GM23338 (cell line): ENCODE data around the gene TCF20. TPM values are rescaled to one million over a fixed set of nuclear protein-coding genes. Genes with fewer than 3 reads are reported as not detected.

Experiments used
- ATAC-seq: fragments of 200-7000 bp; cut with Tn5 transposase; 3 replicates; pipeline ENCODE4 v1.9.1; 2020
- DNase-seq: peaks from one replicate; pipeline ENCODE4 v3.0.0-alpha.2; 2015; ENCODE audit warnings: low spot score
- H2AFZ ChIP-seq: fragments of 200-600 bp; sonication (generic); 2 replicates; pipeline ENCODE4 v1.8.0; 2016; ENCODE audit warnings: antibody characterized with exemption, mild to moderate bottlenecking, moderate library complexity
- H3F3A ChIP-seq: fragments of 200-600 bp; sonication (generic); replicated peaks from 2 replicates; pipeline ENCODE4 v1.8.0; 2017; ENCODE audit warnings: antibody characterized with exemption, mixed run types, low read depth
- H3K27ac ChIP-seq: fragments of 200-600 bp; sonication (generic); 2 replicates; pipeline ENCODE4 v1.6.1; 2016; ENCODE audit warnings: low read depth
- H3K27me3 ChIP-seq: fragments of 200-600 bp; sonication (generic); 2 replicates; pipeline ENCODE4 v1.8.0; 2016; ENCODE audit warnings: mild to moderate bottlenecking, mixed run types, moderate library complexity; ENCODE audit not compliant: insufficient read depth
- H3K36me3 ChIP-seq: fragments of 200-600 bp; sonication (generic); 2 replicates; pipeline ENCODE4 v1.8.0; 2016; ENCODE audit warnings: mild to moderate bottlenecking; ENCODE audit not compliant: insufficient read depth
- H3K4me1 ChIP-seq: fragments of 200-600 bp; sonication (generic); 2 replicates; pipeline ENCODE4 v1.8.0; 2016; ENCODE audit warnings: mild to moderate bottlenecking, moderate library complexity; ENCODE audit not compliant: insufficient read depth
- H3K4me2 ChIP-seq: fragments of 200-600 bp; sonication (generic); 2 replicates; pipeline ENCODE4 v1.7.1; 2017; ENCODE audit warnings: mixed run types
- H3K4me3 ChIP-seq: fragments of 200-600 bp; sonication (generic); 2 replicates; pipeline ENCODE4 v1.6.1; 2016; ENCODE audit warnings: mixed run types
- H3K79me2 ChIP-seq: fragments of 200-600 bp; sonication (generic); replicated peaks from 2 replicates; pipeline ENCODE4 v1.8.0; 2017; ENCODE audit warnings: mild to moderate bottlenecking; ENCODE audit not compliant: insufficient read depth
- H3K9me2 ChIP-seq: fragments of 200-600 bp; sonication (generic); 2 replicates; pipeline ENCODE4 v1.8.0; 2017; ENCODE audit not compliant: insufficient read depth
- H4K20me1 ChIP-seq: fragments of 200-600 bp; sonication (generic); replicated peaks from 2 replicates; pipeline ENCODE4 v1.8.0; 2017; ENCODE audit warnings: mild to moderate bottlenecking; ENCODE audit not compliant: insufficient read depth
- H3K27ac Mint-ChIP-seq: 2 replicates; pipeline ENCODE4 v1.8.0; 2020; ENCODE audit warnings: inconsistent platforms, mild to moderate bottlenecking, moderate library complexity, mixed read lengths
- H3K27me3 Mint-ChIP-seq: 3 replicates; pipeline ENCODE4 v1.8.0; 2022; ENCODE audit warnings: low read depth, mild to moderate bottlenecking, moderate library complexity, mixed read lengths, inconsistent platforms; ENCODE audit not compliant: insufficient read depth, poor library complexity
- H3K36me3 Mint-ChIP-seq: 3 replicates; pipeline ENCODE4 v1.8.0; 2021; ENCODE audit warnings: low read depth, mild to moderate bottlenecking, inconsistent platforms, moderate library complexity, mixed read lengths
- H3K4me1 Mint-ChIP-seq: 3 replicates; pipeline ENCODE4 v1.8.0; 2020; ENCODE audit warnings: mild to moderate bottlenecking, inconsistent platforms, mixed read lengths
- H3K4me3 Mint-ChIP-seq: 3 replicates; pipeline ENCODE4 v1.8.0; 2021; ENCODE audit warnings: moderate library complexity, mild to moderate bottlenecking, inconsistent platforms, mixed read lengths
- H3K9me3 Mint-ChIP-seq: 3 replicates; pipeline ENCODE4 v1.8.0; 2020; ENCODE audit warnings: moderate library complexity, mild to moderate bottlenecking, inconsistent platforms, mixed read lengths
- CREB1 ChIP-seq: fragments of 250-450 bp; sonication (Bioruptor Pico); IDR thresholded peaks from 2 replicates; pipeline ENCODE4 v1.5.0; 2020; ENCODE audit warnings: low read depth, mild to moderate bottlenecking, moderate library complexity
- CTCF ChIP-seq, 2 experiments: fragments of 200-600 bp in 1 of 2; sonication (generic) in 1 of 2; conservative IDR thresholded peaks; 2 replicates each; pipeline versions ENCODE4 v1.5.1 to v1.6.1; 2016 to 2017; ENCODE audit warnings: antibody characterized with exemption in 2 of 2, low read depth in 2 of 2, mild to moderate bottlenecking in 2 of 2, moderate library complexity in 1 of 2
- EZH2 ChIP-seq: fragments of 200-600 bp; sonication (generic); IDR thresholded peaks from one replicate; pipeline ENCODE4 v1.8.0; 2017; ENCODE audit warnings: antibody characterized with exemption, mild to moderate bottlenecking, low read depth; ENCODE audit not compliant: unreplicated experiment
- EZH2phosphoT487 ChIP-seq: fragments of 200-600 bp; sonication (generic); IDR thresholded peaks from one replicate; pipeline ENCODE4 v1.8.1; 2018; ENCODE audit warnings: antibody characterized with exemption; ENCODE audit not compliant: unreplicated experiment
- JUNB ChIP-seq: IDR thresholded peaks from one replicate; pipeline ENCODE4 v1.6.1; 2016; ENCODE audit warnings: antibody characterized with exemption; ENCODE audit not compliant: unreplicated experiment
- NANOG ChIP-seq: IDR thresholded peaks from 2 replicates; pipeline ENCODE4 v1.6.1; 2016; ENCODE audit warnings: antibody characterized with exemption, borderline replicate concordance
- POLR2AphosphoS5 ChIP-seq: IDR thresholded peaks from 2 replicates; pipeline ENCODE4 v1.6.1; 2016; ENCODE audit warnings: antibody characterized with exemption, low read depth
- REST ChIP-seq: IDR thresholded peaks from one replicate; pipeline ENCODE4 v1.6.1; 2018; ENCODE audit warnings: antibody characterized with exemption; ENCODE audit not compliant: unreplicated experiment
- STAT1 ChIP-seq: IDR thresholded peaks from one replicate; pipeline ENCODE4 v1.6.1; 2016; ENCODE audit warnings: antibody characterized with exemption; ENCODE audit not compliant: unreplicated experiment
- ZNF114 ChIP-seq: fragments of 250-450 bp; sonication (Bioruptor Pico); IDR thresholded peaks from 2 replicates; pipeline ENCODE4 v1.5.0; 2020; ENCODE audit warnings: mild to moderate bottlenecking, moderate library complexity
- ZNF331 ChIP-seq: fragments of 250-450 bp; sonication (Bioruptor Pico); IDR thresholded peaks from 2 replicates; pipeline ENCODE4 v1.5.0; 2020; ENCODE audit warnings: low read depth, mild to moderate bottlenecking, moderate library complexity
- polyA plus RNA-seq: library from polyadenylated mRNA; unstranded; fragments of >200 nt; fragmentation: Nextera tagmentation; extraction: Ambion mirVana; gene quantifications from 2 replicates; pipeline ENCODE4 v1.2.1, GENCODE V29; 2016
- total RNA-seq: library from RNA; depleted of rRNA; stranded (reverse); fragments of >200 nt; shearing (Covaris generic); gene quantifications from 2 replicates; pipeline ENCODE4 v1.2.3, GENCODE V29; 2014
- TF ChIP-seq, protein P1 (sequence below): IDR thresholded peaks from 2 replicates; pipeline ENCODE4 v1.6.1; 2016; ENCODE audit warnings: antibody characterized with exemption

TCF20 gene
- total and polyA plus RNA-seq, 2 experiments from 2014 or later: 6.4 to 68.7 TPM

- Mint-ChIP-seq H3K27me3 (peaks cover 23% of the 10 kb centered on the region), H3K4me3 (peak overlapping the region; percentile 85), H3K36me3 (no peaks in the 10 kb centered on the region; the same call in 2 of the 3 replicates), H3K9me3 (no peaks in the 10 kb centered on the region; the same call in 1 of the 3 replicates), H3K27ac (peak overlapping the region; percentile 39), H3K4me1 (peaks cover 35% of the 10 kb centered on the region)
- no peak for TF ChIP-seq NANOG
- TF ChIP-seq POLR2AphosphoS5: peak; percentile 47; the same call in 1 of the 2 replicates
- TF ChIP-seq CTCF (conservative IDR thresholded peaks at IDR 0.05; ENCODE audit: low read depth in 2 of 2): 0 out of 4 replicates have a peak, but pooled peaks of 1 of the 2 experiments have one; percentile 8
- H3F3A ChIP-seq: 0 out of 2 replicates have a peak, but pooled peaks cover 14% of the 10 kb centered on the region
- H3K36me3 ChIP-seq: no peaks in the 10 kb centered on the region
- H3K27me3 ChIP-seq: peaks cover 6% of the 10 kb centered on the region; the same call in 1 of the 2 replicates
- H3K4me3 ChIP-seq: peak overlapping the region; percentile 93
- peak; percentile 82 for ATAC-seq
- peak; percentile 84 for DNase-seq
- no peaks in the 10 kb centered on the region for H3K9me2 ChIP-seq
- peaks cover 48% of the 10 kb centered on the region for H3K79me2 ChIP-seq
- peaks cover 46% of the 10 kb centered on the region for H4K20me1 ChIP-seq
- H3K4me1 ChIP-seq: peaks cover 30% of the 10 kb centered on the region
- H3K4me2 ChIP-seq: peak overlapping the region; percentile 95
- peak overlapping the region; percentile 66; the same call in 1 of the 2 replicates for H2AFZ ChIP-seq
- peak overlapping the region; percentile 79; the same call in 1 of the 2 replicates for H3K27ac ChIP-seq
Measured at GRCh38 chr22:42269432-42270175, 849 bp downstream of the TCF20 start.

GRCh38 chr22:42268852-42269410, 1.5 kb downstream of the TCF20 start:
- Histone ChIP-seq H3K79me2 (peaks cover 53% of the 10 kb centered on the region), H2AFZ (no peak overlapping the region), H3F3A (0 out of 2 replicates have a peak, but pooled peaks cover 10% of the 10 kb centered on the region), H3K9me2 (no peaks in the 10 kb centered on the region), H3K4me1 (peaks cover 29% of the 10 kb centered on the region), H3K4me2 (peak overlapping the region; percentile 95), H3K27ac (peak overlapping the region; percentile 79; the same call in 1 of the 2 replicates), H3K4me3 (peak overlapping the region; percentile 93), H4K20me1 (peaks cover 52% of the 10 kb centered on the region), H3K36me3 (no peaks in the 10 kb centered on the region), H3K27me3 (peaks cover 6% of the 10 kb centered on the region; the same call in 1 of the 2 replicates)
- Mint-ChIP-seq H3K4me1 (peaks cover 35% of the 10 kb centered on the region), H3K27ac (peak overlapping the region; percentile 39), H3K27me3 (peaks cover 17% of the 10 kb centered on the region), H3K9me3 (no peaks in the 10 kb centered on the region; the same call in 1 of the 3 replicates), H3K4me3 (peak overlapping the region; percentile 85), H3K36me3 (no peaks in the 10 kb centered on the region; the same call in 2 of the 3 replicates)
- DNase-seq (no peak), ATAC-seq (no peak)
- TF ChIP-seq JUNB (no peak), REST (no peak), ZNF331 (CRISPR knock-in tag) (no peak), POLR2AphosphoS5 (no peak), ZNF114 (no peak), CREB1 (CRISPR knock-in tag) (no peak), NANOG (no peak), CTCF (conservative IDR thresholded peaks at IDR 0.05; ENCODE audit: low read depth in 2 of 2) (no peak), STAT1 (no peak), EZH2phosphoT487 (no peak), EZH2 (no peak)
- TF ChIP-seq, protein P1, sequence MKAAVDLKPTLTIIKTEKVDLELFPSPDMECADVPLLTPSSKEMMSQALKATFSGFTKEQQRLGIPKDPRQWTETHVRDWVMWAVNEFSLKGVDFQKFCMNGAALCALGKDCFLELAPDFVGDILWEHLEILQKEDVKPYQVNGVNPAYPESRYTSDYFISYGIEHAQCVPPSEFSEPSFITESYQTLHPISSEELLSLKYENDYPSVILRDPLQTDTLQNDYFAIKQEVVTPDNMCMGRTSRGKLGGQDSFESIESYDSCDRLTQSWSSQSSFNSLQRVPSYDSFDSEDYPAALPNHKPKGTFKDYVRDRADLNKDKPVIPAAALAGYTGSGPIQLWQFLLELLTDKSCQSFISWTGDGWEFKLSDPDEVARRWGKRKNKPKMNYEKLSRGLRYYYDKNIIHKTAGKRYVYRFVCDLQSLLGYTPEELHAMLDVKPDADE: no peak
